HG03354 (cell line): ENCODE results near the gene SEMA4D.

ENCODE experiments used
- ATAC-seq: cut with Tn5 transposase; IDR thresholded peaks from one replicate; pipeline ENCODE4 v1.9.1; 2021; ENCODE audit warnings: mild to moderate bottlenecking; ENCODE audit not compliant: unreplicated experiment, poor library complexity, severe bottlenecking

SEMA4D gene

DNA sequence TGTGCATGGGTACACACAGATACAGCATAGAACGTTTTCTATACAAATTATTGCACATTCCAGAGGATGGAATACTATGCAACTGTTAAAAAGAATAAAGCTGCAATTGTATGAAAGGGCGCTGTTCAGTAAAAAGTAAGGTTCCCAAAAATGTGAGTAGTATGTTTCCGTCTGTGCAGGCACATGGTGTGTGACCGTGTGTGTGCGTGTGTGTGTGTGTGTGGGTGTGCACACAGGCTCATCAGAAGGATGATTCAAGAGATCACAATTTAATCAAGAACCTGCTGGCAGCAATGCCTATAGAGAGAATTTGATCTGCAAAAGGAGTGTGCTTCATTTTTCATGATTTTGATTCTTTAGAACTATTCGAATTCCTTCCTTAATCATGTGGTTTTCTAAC, 76.3 kb downstream of the SEMA4D start:
- no peak for ATAC-seq

DNA sequence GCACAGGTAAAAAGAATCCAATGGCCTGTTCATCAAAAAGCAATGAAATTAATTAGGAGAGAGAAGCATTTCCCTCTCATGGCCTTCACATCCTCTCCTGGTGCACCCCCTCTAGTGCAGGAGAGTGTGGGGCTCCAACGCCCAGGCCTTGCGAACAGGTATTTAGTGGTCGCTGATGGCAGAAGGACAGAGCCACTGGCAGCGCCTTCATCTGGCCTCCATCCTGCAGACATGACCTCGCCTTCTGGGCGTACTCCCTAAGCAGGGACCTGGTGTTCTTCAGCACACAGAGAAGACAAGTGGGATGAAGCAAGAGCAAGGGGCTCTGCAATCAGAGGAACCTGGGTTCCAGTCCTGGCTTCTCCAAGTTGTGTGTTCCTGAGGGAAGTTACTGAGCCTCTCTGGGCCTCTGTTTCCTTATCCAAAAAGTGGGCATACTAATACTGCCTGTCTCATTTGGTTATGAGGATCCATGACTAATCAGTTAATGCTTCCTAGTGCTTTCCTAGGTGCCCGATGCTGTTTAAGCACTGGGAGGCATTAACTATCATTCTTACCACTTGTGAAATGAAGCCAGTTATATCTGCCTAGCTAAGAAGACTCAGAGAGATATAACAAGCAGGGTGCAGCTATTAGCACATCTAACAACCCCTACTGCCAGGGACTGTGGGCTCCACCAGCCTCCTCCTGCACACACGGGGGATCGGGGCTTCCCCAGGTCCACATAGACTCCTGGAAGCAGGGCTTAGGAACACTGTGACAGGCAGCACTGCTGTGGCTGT, 77.3 kb downstream of the SEMA4D start:
- ATAC-seq: no peak

DNA sequence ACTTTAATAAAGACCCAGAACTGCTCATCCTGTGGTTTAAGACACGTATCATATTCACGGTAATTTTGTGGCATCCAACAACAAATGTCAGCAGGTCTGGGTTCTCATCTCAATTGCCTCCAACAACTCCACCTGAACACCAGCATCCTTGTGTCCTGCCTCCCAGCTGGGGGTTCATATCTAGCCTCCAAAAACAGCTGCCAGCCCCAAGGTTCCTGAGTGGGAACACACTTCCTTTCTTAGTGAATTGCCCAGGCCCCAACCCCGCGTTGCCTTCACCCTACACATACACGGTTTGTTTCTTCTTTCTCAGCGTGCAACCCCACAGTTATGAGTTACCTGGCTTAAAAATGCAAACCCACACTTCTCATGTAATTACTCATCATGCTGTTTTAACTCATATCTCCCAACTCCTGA, 77.9 kb downstream of the SEMA4D start:
- ATAC-seq: no peak

DNA sequence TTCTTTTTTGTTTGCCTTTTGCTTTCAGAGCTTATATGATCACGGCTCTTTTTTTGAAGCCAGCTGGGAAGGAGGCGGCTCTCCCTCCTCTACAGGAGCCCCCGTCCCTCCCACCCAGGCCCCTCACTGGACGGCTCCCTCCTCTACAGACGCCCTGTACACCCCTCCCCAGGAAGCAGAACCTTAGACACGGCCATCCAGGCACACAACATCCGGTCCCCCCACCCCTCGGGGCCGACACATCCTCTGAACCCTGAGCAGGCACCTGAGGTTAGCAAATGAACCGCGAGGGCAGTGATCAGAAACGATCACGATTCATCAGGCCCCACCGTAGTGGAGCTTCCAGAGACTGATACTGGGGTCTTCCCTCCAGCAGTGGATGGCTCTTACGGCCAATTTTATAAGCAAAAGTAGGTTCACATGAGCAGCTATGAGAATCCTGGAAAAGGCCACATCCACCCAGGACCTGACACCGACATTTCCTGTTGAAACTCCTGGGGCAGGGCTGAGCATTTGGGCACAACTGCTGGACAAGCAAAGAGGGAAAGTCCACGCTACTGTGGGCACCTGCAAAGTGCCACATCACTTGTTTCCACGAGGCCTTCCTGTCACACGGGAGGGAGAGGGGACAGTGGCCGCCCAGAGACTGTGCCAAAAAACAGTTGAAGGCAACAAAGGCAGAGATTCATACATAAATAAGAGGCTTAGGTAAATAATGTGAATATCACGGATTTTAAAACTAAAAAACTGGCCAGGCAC, 78.9 kb downstream of the SEMA4D start:
- peak; percentile 88 for ATAC-seq

DNA sequence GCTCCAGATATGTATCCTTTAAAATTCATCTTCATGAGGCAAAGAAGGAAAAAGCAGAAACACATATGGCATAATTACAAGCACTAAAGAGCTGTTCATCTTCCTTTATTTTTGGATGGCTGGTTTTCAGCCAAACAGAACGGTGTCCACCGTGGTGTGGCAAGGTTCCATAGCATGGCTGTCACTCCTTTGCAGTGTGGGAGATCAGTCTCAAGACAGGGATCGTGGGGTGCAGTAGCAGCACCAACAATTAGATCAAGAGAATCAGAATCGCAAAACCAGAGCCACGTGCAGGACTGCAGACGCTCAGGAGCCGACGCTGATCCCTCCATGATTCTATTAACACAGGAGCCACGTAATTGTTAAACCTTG, 79.5 kb downstream of the SEMA4D start:
- ATAC-seq: peak; percentile 17

DNA sequence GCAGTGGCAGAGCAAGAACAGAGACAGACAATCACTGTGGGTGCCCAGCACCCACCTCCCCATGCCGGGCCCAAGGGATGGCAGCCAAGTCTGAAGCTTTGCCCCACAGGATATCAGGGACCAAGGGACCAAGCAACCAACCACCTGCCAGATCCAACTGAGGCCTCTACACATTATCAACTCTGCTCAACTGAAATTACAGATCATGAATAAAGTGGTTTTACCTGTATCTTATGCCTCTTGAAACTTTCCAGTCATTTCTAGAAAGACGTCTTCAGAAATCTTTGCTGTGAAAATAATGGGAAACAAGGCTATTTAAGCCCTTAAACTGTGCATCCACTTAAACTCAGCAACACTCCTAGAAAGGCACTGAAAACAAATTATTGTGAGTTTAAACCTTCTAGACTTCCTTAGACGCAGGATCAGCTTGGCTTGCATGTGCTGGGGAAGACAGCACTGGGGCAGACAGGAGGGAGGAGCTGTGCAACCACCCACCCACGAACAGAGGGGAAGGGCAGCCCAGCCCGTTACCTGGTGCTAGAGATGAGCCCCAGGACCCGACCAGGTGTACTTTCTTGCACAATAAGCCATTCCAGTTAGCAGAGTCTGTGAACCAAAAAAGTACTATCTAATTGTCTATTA, 80.0 kb downstream of the SEMA4D start:
- ATAC-seq: no peak

DNA sequence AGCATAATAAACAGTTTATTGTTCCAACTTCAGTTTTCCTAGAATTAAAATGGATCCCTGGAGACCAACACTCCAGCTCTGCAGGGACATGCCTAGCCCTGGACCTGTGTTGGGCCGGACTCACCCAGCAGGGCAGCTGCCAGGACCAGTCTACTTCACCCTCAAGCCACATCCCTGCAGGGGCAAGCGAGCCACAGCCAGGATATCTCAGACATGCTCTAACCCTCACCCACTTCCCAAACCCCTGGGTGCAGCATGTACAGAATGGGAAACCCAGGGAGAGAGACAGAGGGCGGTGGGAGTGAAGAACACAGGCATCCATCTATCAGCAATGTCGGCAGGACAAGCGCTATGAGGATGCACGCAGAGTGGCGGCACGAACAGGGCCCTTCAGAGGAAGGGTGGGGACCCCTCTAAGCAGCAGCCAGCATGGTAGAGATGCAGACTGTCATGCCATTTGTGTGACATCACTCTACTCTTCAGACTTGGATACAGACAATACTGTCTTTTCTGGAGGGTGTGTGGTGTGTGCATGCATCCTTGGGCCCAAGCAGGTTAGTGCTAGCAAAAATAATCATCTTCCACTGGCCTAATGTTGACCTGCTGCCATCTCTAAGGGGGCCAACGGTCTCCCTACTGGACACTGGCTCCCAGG, 83.1 kb downstream of the SEMA4D start:
- no peak for ATAC-seq

DNA sequence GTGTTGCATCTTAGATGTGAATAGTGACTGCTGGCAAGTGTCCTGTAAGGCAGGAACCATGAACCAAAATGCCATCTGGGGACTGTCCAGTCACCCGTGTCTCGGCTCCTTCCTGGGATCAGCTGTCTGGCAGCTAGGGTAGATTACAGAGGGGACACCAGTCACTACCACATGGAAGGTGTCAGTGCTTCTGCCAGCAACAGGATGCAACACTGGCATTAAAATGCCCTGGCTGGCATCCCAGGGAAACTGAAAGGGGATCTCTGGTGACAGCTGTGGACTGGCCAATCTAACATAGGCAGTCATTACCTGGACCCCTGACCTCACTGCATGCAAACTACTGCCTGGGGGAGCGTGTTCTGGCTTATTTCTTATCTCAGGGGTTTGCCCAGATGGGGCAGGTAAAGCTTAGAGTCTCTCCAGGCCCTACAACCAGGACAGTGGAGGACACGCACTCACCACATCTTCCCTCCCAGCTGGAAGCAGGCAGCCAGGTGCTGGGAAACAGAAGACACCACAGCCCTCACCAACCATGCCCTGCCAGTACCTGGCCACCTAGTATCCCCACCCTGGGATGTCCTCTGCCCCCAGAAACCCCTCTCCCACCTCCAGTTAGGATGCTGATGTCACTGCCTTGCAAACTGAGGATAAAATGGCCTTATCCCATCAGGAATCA, 83.8 kb downstream of the SEMA4D start:
- ATAC-seq: no peak

DNA sequence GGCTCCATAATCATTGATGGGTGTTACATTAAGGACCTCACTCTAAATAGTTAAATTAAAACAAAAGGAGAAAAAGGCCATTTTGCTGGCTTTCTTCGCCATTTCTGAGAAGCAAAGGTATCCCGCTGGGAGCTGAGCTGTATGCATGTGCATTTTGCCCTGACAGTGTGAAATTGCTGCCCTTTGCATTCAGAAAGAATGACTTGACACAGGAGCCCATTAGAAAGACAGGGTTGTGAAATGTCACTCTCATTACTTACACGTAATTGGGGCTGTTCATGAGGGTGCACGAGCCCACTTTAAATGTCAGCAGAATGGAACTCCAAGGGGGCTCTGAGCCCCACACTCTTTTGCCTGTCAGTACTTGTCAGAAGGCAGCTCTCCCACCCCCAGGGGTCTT, 85.0 kb downstream of the SEMA4D start:
- ATAC-seq: no peak

DNA sequence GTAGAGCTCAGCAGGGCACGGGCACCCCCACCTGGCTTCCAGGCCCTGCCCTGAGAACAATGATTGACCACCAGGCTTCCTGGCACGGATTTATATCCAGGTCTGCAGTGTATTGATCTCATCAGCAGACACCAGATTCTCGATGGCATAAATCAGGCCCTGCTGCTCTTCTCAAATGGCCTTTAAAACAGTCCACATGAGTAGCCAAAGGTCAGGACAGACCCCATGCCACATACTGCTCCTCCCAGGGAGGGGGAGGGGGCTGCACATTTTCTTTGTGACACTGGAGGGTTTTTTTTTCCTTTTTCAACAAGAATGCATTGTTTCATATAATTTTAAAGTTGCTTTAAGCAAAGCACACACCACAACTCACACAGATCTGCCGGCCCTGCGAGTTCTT, 85.4 kb downstream of the SEMA4D start:
- no peak for ATAC-seq

DNA sequence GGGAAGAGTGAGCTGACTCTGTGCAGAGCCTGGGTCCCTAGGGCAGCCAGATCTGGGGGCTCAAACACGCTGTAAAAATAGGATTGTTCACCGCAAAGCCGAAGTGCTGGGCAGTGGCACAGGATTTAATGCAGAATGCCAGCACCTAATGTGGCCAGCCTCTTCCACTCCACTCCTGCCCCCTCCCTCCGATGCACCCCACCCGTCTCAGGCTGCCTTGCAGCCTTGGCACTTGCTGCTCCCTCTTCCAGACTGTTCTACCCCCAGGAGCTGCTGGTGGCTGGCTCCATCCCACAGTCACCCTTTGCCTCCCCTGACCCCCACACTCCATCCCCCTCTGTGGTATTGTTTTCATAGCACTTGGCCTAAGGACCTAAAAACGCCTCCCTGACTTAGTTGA, 86.2 kb downstream of the SEMA4D start:
- no peak for ATAC-seq

DNA sequence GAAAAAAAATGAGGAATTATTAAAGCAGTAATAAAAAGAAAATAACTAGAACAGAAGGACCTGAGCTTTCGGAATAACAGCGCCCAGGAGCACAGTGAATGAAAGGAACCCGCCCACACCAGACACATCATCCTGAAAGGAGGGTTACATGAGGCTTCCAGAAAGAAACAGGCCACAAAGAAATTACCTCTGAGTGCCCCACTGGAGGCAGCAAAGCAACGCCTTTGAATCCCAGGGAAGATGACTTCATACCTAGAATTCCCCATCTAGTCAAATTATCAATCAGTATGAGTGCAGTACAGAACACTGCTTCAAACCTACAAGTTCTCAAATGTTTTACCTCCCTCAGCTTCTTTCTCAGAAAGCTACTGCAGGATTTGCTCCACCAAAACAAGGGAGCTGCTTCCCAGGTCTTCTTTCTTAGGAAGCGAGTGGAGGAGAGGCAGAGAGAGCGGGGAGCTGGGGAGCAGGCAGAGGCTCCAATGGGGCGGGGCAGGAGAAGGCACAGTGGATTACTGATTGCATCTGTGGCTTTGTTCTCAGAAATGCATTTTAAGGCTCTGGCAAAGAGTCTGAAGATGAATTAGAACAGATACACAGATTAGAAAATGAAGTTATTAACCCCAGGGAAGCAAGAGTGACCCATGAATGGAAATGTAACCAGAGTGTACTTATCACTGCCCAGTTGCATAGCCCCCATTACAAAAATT, 87.1 kb downstream of the SEMA4D start:
- ATAC-seq: peak; percentile 38

DNA sequence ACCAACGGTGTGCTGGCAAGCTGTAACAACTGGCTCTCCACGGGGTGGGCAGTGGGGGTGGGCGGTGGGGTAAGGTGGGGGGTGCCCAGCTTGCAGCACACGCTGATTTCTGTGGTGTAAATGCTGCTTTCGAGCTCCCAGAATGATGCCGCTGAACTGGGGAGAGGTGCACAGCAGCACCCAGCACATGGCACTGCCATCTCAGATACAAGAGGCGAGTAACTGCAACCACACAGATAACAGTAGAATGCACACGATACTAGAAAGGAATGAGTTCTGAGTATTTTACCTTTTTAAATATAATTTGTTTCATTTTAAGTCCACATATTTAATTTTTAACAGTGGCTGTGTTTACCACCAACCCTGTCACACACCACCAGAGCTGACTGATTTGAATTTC, 87.9 kb downstream of the SEMA4D start:
- ATAC-seq: no peak

DNA sequence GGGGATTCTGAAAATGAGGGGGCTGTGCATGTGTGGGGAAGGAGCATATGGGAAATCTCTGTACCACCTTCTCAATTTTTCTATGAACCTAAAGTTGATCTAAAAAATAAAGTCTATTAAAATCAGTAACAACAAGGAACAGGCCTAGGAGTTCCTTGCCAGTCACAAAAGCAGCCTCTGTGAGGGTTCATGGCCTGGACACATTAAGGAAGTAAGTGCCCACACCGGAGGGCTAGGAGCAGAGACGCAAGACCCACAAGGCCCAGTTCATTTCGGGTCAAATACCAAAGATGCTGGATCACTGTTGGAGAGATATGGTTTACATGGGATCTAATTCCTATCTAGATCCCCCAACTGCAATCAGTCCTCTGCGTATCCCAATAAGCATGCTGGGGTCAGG, 88.4 kb downstream of the SEMA4D start:
- ATAC-seq: no peak

DNA sequence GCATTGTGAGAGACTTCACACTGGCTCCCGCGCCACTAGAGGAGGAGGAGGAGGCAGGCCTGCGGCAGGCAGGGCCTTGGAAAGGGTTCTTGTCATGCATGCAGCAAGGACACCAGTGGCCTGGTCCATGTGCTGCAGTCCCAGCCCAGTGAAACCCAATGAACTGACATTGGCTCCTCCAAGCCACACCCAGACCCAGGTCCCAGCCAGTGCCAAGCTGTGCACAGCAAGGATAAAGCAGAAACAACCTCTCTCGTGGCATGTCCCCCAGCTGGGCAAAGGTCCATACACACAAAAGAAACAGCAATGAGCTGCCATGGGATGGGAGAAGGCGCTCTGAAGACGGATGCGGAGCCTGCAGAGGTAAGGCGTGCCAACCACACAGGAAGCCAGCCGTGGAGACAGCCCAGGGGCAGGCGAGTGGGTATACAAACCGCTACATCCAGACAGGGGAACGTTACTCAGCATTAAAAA, 89.2 kb downstream of the SEMA4D start:
- no peak for ATAC-seq

DNA sequence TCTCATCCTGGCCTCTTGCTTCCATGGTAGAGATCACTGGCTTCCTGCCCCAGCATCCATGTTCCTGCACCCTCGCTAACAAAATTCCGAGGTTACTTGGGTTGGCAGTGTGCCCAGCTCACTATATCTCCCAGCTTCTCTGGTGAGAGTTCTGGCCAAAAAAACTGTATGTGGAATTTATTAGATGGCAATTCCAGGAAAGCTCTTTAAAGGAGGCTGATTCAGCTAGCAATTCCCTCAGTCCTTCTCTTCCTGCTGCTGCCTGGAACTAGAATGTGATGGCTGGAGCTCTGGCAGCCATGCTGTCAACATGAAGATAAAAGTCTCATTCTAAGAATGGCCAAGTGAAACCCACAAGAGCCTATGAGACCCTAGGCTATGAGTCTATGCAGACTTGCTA, 90.8 kb downstream of the SEMA4D start:
- no peak for ATAC-seq

DNA sequence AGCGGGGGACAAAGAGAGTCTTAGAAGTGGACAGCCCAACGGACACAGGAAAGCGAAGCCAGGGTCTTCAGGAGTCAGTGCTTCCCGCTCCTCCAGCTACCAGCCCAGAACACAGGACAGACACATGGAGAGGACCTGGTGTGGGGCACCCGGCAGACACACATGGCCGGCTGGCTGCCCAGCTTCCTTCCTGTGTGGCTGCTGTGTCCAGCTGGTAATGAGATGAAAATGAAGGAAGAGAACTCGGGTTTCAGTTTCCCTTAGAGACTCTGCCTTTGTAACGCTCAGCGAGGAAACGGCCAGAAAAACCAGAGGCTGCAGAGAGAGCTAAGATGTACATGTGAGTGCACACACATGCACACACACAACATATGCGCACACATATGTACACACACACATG, 92.1 kb downstream of the SEMA4D start:
- peak; percentile 71 for ATAC-seq

DNA sequence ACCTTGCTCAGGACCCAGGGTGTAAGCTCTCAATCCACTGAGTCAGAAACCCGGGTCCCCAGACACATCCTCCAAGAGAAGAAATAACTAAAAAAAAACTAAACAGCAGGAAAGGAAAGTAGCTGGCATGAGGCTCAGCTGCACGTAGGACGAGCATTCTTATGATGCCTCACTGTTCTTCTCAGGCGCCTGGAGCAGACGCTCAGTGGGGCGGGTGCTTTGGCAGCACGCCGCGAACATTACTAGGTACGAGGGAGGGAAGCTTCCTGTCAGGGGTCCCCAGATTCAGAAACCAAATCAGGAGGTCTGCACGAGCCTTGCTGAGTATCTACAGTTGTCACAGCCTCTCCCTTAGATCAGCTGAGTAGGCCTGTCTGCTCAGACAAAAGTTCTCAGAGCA, 93.8 kb downstream of the SEMA4D start:
- ATAC-seq: no peak
